Esophagus muscularis mucosa (tissue), 4 donors: ENCODE results near the gene BRD7.

Source experiments
- CTCF ChIP-seq, 3 experiments: fragments of 200-600 bp in 2 of 3; fragments of 450-650 bp in 1 of 3; sonication (generic) in 2 of 3; IDR thresholded peaks; one replicate each; pipeline ENCODE4 v1.5.1; 2017 to 2019; ENCODE audit warnings: antibody characterized with exemption in 3 of 3, mild to moderate bottlenecking in 2 of 3, moderate library complexity in 1 of 3
- EP300 ChIP-seq: sonication (generic); formaldehyde crosslinking; IDR thresholded peaks from one replicate; pipeline ENCODE4 v1.6.1; 2017; ENCODE audit warnings: antibody characterized with exemption
- POLR2A ChIP-seq: fragments of 450-650 bp; IDR thresholded peaks from one replicate; pipeline ENCODE4 v1.6.1; 2017; ENCODE audit warnings: antibody characterized with exemption, moderate library complexity, mild to moderate bottlenecking, low read depth
- POLR2AphosphoS5 ChIP-seq, 2 donors: sonication (generic); formaldehyde crosslinking; IDR thresholded peaks; one replicate each; pipeline ENCODE4 v1.6.1; 2017; ENCODE audit warnings: antibody characterized with exemption in 2 of 2

GRCh38 chr16:50399411-50399810 is 30.6 kb upstream of the BRD7 start:
- no peak for TF ChIP-seq CTCF (IDR thresholded peaks at IDR 0.05)
- no peak for TF ChIP-seq POLR2A
- no peak for TF ChIP-seq POLR2AphosphoS5 (IDR thresholded peaks at IDR 0.05)
- TF ChIP-seq EP300, result no peak
